ENCODE measurements around the gene OMP. TPM values are rescaled to one million over a fixed set of nuclear protein-coding genes. Genes with fewer than 3 reads are reported as not detected.

Gene OMP
- total RNA-seq, 1 donor from 2014 or later = 1.3 TPM

GRCh38 chr11:77143405-77144020, 40.9 kb downstream of the OMP start:
- H3K4me3 Mint-ChIP-seq (ENCODE audit: unreplicated experiment) = no peak overlapping the region
- H2AFZ ChIP-seq (ENCODE audit: low read depth, low read length) = no peak overlapping the region
- no peak overlapping the region for H3K9ac ChIP-seq (ENCODE audit: low read length)
- H3K9me3 Mint-ChIP-seq (ENCODE audit: unreplicated experiment) = no peaks in the 10 kb centered on the region
- FAIRE-seq (no peak), DNase-seq (ENCODE audit: low read depth) (no peak)
- H3K27ac ChIP-seq (ENCODE audit: low read depth, low read length) = no peak overlapping the region
- peaks cover 4% of the 10 kb centered on the region for H3K4me1 Mint-ChIP-seq (ENCODE audit: low read depth, unreplicated experiment)
- TF ChIP-seq EZH2 (IDR thresholded peaks at IDR 0.05; ENCODE audit: insufficient read depth, low read length) (no peak), CTCF (IDR thresholded peaks at IDR 0.05; ENCODE audit: insufficient read depth, low read depth, low read length) (no peak)
- no peaks in the 10 kb centered on the region for H3K36me3 ChIP-seq (ENCODE audit: insufficient read depth, low read length)
- no peak overlapping the region for H3K27ac Mint-ChIP-seq (ENCODE audit: unreplicated experiment)
- peaks cover 15% of the 10 kb centered on the region for H3K4me1 ChIP-seq (ENCODE audit: insufficient read depth, low read length)
- no peaks in the 10 kb centered on the region for H4K20me1 ChIP-seq (ENCODE audit: insufficient read depth, low read length)
- no peaks in the 10 kb centered on the region for H3K79me2 ChIP-seq (ENCODE audit: insufficient read depth, low read length)
- H3K27me3 ChIP-seq (ENCODE audit: insufficient read depth, low read length) = peaks cover 10% of the 10 kb centered on the region
- H3K36me3 Mint-ChIP-seq (ENCODE audit: low read depth, unreplicated experiment) = no peaks in the 10 kb centered on the region
- no peak overlapping the region for H3K4me3 ChIP-seq (ENCODE audit: insufficient read depth, low read depth, low read length)
- H3K4me2 ChIP-seq (ENCODE audit: low read length) = no peak overlapping the region
- H3K9me3 ChIP-seq (ENCODE audit: insufficient read depth, low read depth, low read length) = no peaks in the 10 kb centered on the region
- H3K27me3 Mint-ChIP-seq (ENCODE audit: low read depth, unreplicated experiment) = peaks cover 45% of the 10 kb centered on the region

GRCh38 chr11:77144196-77144856, 41.7 kb downstream of the OMP start:
- no peak overlapping the region for H2AFZ ChIP-seq (ENCODE audit: low read depth, low read length)
- Mint-ChIP-seq H3K9me3 (ENCODE audit: unreplicated experiment) (no peaks in the 10 kb centered on the region), H3K4me1 (ENCODE audit: low read depth, unreplicated experiment) (peaks cover 4% of the 10 kb centered on the region), H3K27me3 (ENCODE audit: low read depth, unreplicated experiment) (peaks cover 51% of the 10 kb centered on the region), H3K27ac (ENCODE audit: unreplicated experiment) (no peak overlapping the region), H3K4me3 (ENCODE audit: unreplicated experiment) (no peak overlapping the region), H3K36me3 (ENCODE audit: low read depth, unreplicated experiment) (no peaks in the 10 kb centered on the region)
- peaks cover 15% of the 10 kb centered on the region for H3K4me1 ChIP-seq (ENCODE audit: insufficient read depth, low read length)
- H3K36me3 ChIP-seq (ENCODE audit: insufficient read depth, low read length) = no peaks in the 10 kb centered on the region
- no peak overlapping the region for H3K4me3 ChIP-seq (ENCODE audit: insufficient read depth, low read depth, low read length)
- no peaks in the 10 kb centered on the region for H3K79me2 ChIP-seq (ENCODE audit: insufficient read depth, low read length)
- no peak for DNase-seq (ENCODE audit: low read depth)
- H3K9me3 ChIP-seq (ENCODE audit: insufficient read depth, low read depth, low read length) = no peaks in the 10 kb centered on the region
- H4K20me1 ChIP-seq (ENCODE audit: insufficient read depth, low read length) = no peaks in the 10 kb centered on the region
- no peak overlapping the region for H3K4me2 ChIP-seq (ENCODE audit: low read length)
- no peak for TF ChIP-seq CTCF (IDR thresholded peaks at IDR 0.05; ENCODE audit: insufficient read depth, low read depth, low read length)
- no peak for TF ChIP-seq EZH2 (IDR thresholded peaks at IDR 0.05; ENCODE audit: insufficient read depth, low read length)
- no peak for FAIRE-seq
- no peak overlapping the region for H3K27ac ChIP-seq (ENCODE audit: low read depth, low read length)
- H3K27me3 ChIP-seq (ENCODE audit: insufficient read depth, low read length) = peaks cover 7% of the 10 kb centered on the region
- H3K9ac ChIP-seq (ENCODE audit: low read length) = no peak overlapping the region

- H3K27ac ChIP-seq (ENCODE audit: low read depth, low read length) = no peak overlapping the region
- no peaks in the 10 kb centered on the region for H3K9me3 Mint-ChIP-seq (ENCODE audit: unreplicated experiment)
- no peak overlapping the region for H3K4me3 Mint-ChIP-seq (ENCODE audit: unreplicated experiment)
- H3K27ac Mint-ChIP-seq (ENCODE audit: unreplicated experiment) = no peak overlapping the region
- no peaks in the 10 kb centered on the region for H3K36me3 Mint-ChIP-seq (ENCODE audit: low read depth, unreplicated experiment)
- FAIRE-seq (no peak), DNase-seq (ENCODE audit: low read depth) (no peak)
- no peaks in the 10 kb centered on the region for H3K36me3 ChIP-seq (ENCODE audit: insufficient read depth, low read length)
- no peak overlapping the region for H3K9ac ChIP-seq (ENCODE audit: low read length)
- H3K79me2 ChIP-seq (ENCODE audit: insufficient read depth, low read length) = no peaks in the 10 kb centered on the region
- no peak for TF ChIP-seq CTCF (IDR thresholded peaks at IDR 0.05; ENCODE audit: insufficient read depth, low read depth, low read length)
- TF ChIP-seq EZH2 (IDR thresholded peaks at IDR 0.05; ENCODE audit: insufficient read depth, low read length) = no peak
- no peak overlapping the region for H3K4me2 ChIP-seq (ENCODE audit: low read length)
- H3K27me3 ChIP-seq (ENCODE audit: insufficient read depth, low read length) = peaks cover 7% of the 10 kb centered on the region
- peaks cover 4% of the 10 kb centered on the region for H3K4me1 Mint-ChIP-seq (ENCODE audit: low read depth, unreplicated experiment)
- peaks cover 15% of the 10 kb centered on the region for H3K4me1 ChIP-seq (ENCODE audit: insufficient read depth, low read length)
- H3K4me3 ChIP-seq (ENCODE audit: insufficient read depth, low read depth, low read length) = no peak overlapping the region
- H4K20me1 ChIP-seq (ENCODE audit: insufficient read depth, low read length) = no peaks in the 10 kb centered on the region
- no peaks in the 10 kb centered on the region for H3K9me3 ChIP-seq (ENCODE audit: insufficient read depth, low read depth, low read length)
- peaks cover 53% of the 10 kb centered on the region for H3K27me3 Mint-ChIP-seq (ENCODE audit: low read depth, unreplicated experiment)
- no peak overlapping the region for H2AFZ ChIP-seq (ENCODE audit: low read depth, low read length)
These were observed 42.3 kb downstream of the OMP start for GRCh38 chr11:77144857-77145428.

Data from astrocyte (in vitro differentiated cells and primary cell).